Measurements from ENCODE around the gene ZSCAN31. TPM values are rescaled to one million over a fixed set of nuclear protein-coding genes. Genes with fewer than 3 reads are reported as not detected.

ZSCAN31 gene
- total and polyA plus RNA-seq, 10 of the 15 experiments (the other 5 are each of a cell fraction or from before 2014, with no cell fraction given) = 1.6 to 5.2 (median 2.9) TPM

GRCh38 chr6:28323813-28324424 lies 12.0 kb downstream of the ZSCAN31 start (continued):
- TF ChIP-seq RELB (IDR thresholded peaks at IDR 0.05; ENCODE audit: low read depth) (no peak), NR2C2 (IDR thresholded peaks at IDR 0.05; ENCODE audit: borderline replicate concordance, control insufficient read depth, insufficient read length, low read depth) (no peak), FOS (IDR thresholded peaks at IDR 0.05; ENCODE audit: borderline replicate concordance, extremely low read depth, insufficient read length) (no peak), POLR2AphosphoS2 (IDR thresholded peaks at IDR 0.05; ENCODE audit: low read depth, low read length) (no peak), USF1 (IDR thresholded peaks at IDR 0.05; ENCODE audit: borderline replicate concordance, extremely low read length, insufficient read depth, low read depth, low read length) (no peak), BACH1 (IDR thresholded peaks at IDR 0.05; ENCODE audit: borderline replicate concordance) (no peak), POLR2A (IDR thresholded peaks at IDR 0.05; ENCODE audit: low read depth, low read length) (no peak)
- TF ChIP-seq, protein P1, sequence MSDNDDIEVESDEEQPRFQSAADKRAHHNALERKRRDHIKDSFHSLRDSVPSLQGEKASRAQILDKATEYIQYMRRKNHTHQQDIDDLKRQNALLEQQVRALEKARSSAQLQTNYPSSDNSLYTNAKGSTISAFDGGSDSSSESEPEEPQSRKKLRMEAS (IDR thresholded peaks at IDR 0.05; ENCODE audit: low read depth, low read length) = no peak

DNA sequence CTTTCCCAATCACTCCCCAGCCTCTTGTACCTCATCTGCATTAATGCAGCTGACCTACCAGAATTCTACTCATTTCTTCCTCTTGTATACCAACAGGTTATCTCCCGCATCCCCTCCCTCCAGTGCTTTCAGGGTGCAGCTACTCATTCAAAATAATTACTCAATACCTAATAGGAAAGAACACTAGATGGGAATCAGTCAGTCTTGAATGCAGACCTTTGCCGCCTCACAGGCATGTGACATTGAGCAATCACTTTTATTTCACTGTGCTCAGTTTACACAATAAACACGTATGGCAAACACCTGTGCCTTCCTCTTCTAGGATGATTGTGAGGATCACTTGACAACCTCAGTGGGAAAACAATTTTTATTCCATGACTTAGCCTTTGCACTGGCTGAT lies 13.3 kb downstream of the ZSCAN31 start:
- Histone ChIP-seq H3K4me1 (ENCODE audit: control insufficient read depth, insufficient read depth, low read length) (no peaks in the 10 kb centered on the region), H3K4me2 (ENCODE audit: control insufficient read depth, insufficient read depth) (no peak overlapping the region), H3K9ac (ENCODE audit: control insufficient read depth, insufficient read depth, low read length) (no peak overlapping the region), H3K79me2 (ENCODE audit: control insufficient read depth, insufficient read depth, low read length) (no peaks in the 10 kb centered on the region), H3K27ac (ENCODE audit: control insufficient read depth, insufficient read depth) (no peak overlapping the region), H3K4me3 (no peak overlapping the region), H3K27me3 (replicated peaks in 1 of 2; ENCODE audit: control insufficient read depth in 2 of 2, insufficient read depth in 2 of 2, low read length in 1 of 2) (no peaks in the 10 kb centered on the region), H3K36me3 (ENCODE audit: control insufficient read depth in 2 of 2, insufficient read depth in 2 of 2, low read length in 1 of 2) (peaks cover 0 to 7% of the 10 kb centered on the region in 2 experiments; a peak in 1 of 4 replicates), H2AFZ (ENCODE audit: control insufficient read depth, low read depth, low read length) (no peak overlapping the region), H4K20me1 (ENCODE audit: control insufficient read depth, insufficient read depth) (no peaks in the 10 kb centered on the region), H3K9me3 (replicated peaks; ENCODE audit: control insufficient read depth, insufficient read depth, low read length) (peaks cover 15% of the 10 kb centered on the region)
- ChIA-PET RAD21 (ENCODE audit: unreplicated experiment) (no interaction called here), POLR2A (no interaction called here), CTCF (no interaction called here), SMC1A (ENCODE audit: uncharacterized antibody, unreplicated experiment) (no interaction called here)
- ATAC-seq (no peak), FAIRE-seq (no peak), DNase-seq (ENCODE audit: low read depth, low spot score) (no peak)
- 96% methylated on average over 3 of the region's 3 CpGs for WGBS (ENCODE audit: insufficient coverage, insufficient replicate concordance, low lambda C conversion rate, missing lambda C conversion rate)
- intact Hi-C loops (cut with micrococcal nuclease; ENCODE audit: unreplicated experiment) (no loop called here), in situ Hi-C loops (cut with MboI) (no loop called here)
- no TSS peak for BruUV-seq (replicated peaks)
- TF ChIP-seq TAF1 (IDR thresholded peaks at IDR 0.05; ENCODE audit: borderline replicate concordance, low read depth, low read length) (no peak), GABPA (IDR thresholded peaks at IDR 0.05; ENCODE audit: low read depth) (no peak), CBX3 (IDR thresholded peaks at IDR 0.05; ENCODE audit: borderline replicate concordance, low read depth) (no peak), RELA (IDR thresholded peaks at IDR 0.05; ENCODE audit: borderline replicate concordance, partially characterized antibody) (no peak), EZH2 (IDR thresholded peaks at IDR 0.05; ENCODE audit: borderline replicate concordance, control insufficient read depth, low read depth, low read length) (no peak), DPF2 (IDR thresholded peaks at IDR 0.05) (no peak), MYC (IDR thresholded peaks at IDR 0.05; ENCODE audit: insufficient read depth, insufficient read length, insufficient replicate concordance, low read length, severe bottlenecking) (no peak), CBX5 (IDR thresholded peaks at IDR 0.05; ENCODE audit: low read depth) (no peak), PRDM15 (CRISPR knock-in tag; IDR thresholded peaks at IDR 0.05) (no peak)

Data from GM12878 (cell line).